Neural progenitor cell (in vitro differentiated cells): ENCODE measurements around the gene MRPS21. TPM values are rescaled to one million over a fixed set of nuclear protein-coding genes. Genes with fewer than 3 reads are reported as not detected.
A peak's percentile ranks its signal among the peaks of the same experiment; 100 is the strongest.

Source experiments
- DNase-seq: peaks from one replicate; pipeline ENCODE4 v3.0.0-alpha.2; 2016; ENCODE audit warnings: low spot score
- H2AFZ ChIP-seq: fragments of 200-600 bp; sonication (generic); replicated peaks from 2 replicates; pipeline ENCODE4 v1.6.1; 2016; ENCODE audit warnings: antibody characterized with exemption
- H3F3A ChIP-seq: fragments of 200-600 bp; sonication (generic); 2 replicates; pipeline ENCODE4 v1.6.1; 2016; ENCODE audit warnings: antibody characterized with exemption, low read depth
- H3K27ac ChIP-seq: fragments of 200-600 bp; sonication (generic); 2 replicates; pipeline ENCODE4 v1.5.1; 2016; ENCODE audit warnings: mild to moderate bottlenecking
- H3K27me3 ChIP-seq: fragments of 200-600 bp; sonication (generic); 2 replicates; pipeline ENCODE4 v1.6.1; 2016; ENCODE audit warnings: mild to moderate bottlenecking, moderate library complexity
- H3K36me3 ChIP-seq: fragments of 200-600 bp; sonication (generic); 2 replicates; pipeline ENCODE4 v1.5.1; 2016
- H3K4me1 ChIP-seq: fragments of 200-600 bp; sonication (generic); 2 replicates; pipeline ENCODE4 v1.6.1; 2016; ENCODE audit warnings: mixed run types
- H3K4me2 ChIP-seq: fragments of 200-600 bp; sonication (generic); 2 replicates; pipeline ENCODE4 v1.6.1; 2016
- H3K4me3 ChIP-seq: fragments of 200-600 bp; sonication (generic); 2 replicates; pipeline ENCODE4 v1.5.1; 2016
- H3K79me2 ChIP-seq: fragments of 200-600 bp; sonication (generic); 2 replicates; pipeline ENCODE4 v1.6.1; 2016; ENCODE audit warnings: low read depth
- H3K9ac ChIP-seq: fragments of 200-600 bp; sonication (generic); 2 replicates; pipeline ENCODE4 v1.6.1; 2016
- H3K9me3 ChIP-seq: fragments of 200-600 bp; sonication (generic); 2 replicates; pipeline ENCODE4 v1.5.1; 2016; ENCODE audit warnings: low read depth
- H4K20me1 ChIP-seq: fragments of 200-600 bp; sonication (generic); 2 replicates; pipeline ENCODE4 v1.6.1; 2016; ENCODE audit warnings: low read depth
- H3K27ac Mint-ChIP-seq: 3 replicates; pipeline ENCODE4 v1.8.0; 2021; ENCODE audit warnings: mixed read lengths
- H3K27me3 Mint-ChIP-seq: 2 replicates; pipeline ENCODE4 v1.8.0; 2022; ENCODE audit warnings: low read depth, mild to moderate bottlenecking, inconsistent platforms, moderate library complexity, mixed read lengths; ENCODE audit not compliant: insufficient read depth
- H3K36me3 Mint-ChIP-seq: 3 replicates; pipeline ENCODE4 v1.8.0; 2021; ENCODE audit warnings: mixed read lengths
- H3K4me1 Mint-ChIP-seq: 3 replicates; pipeline ENCODE4 v1.8.0; 2021; ENCODE audit warnings: mixed read lengths
- H3K4me3 Mint-ChIP-seq: 3 replicates; pipeline ENCODE4 v1.8.0; 2021; ENCODE audit warnings: mild to moderate bottlenecking, moderate library complexity, mixed read lengths
- H3K9me3 Mint-ChIP-seq: 3 replicates; pipeline ENCODE4 v1.8.0; 2020; ENCODE audit warnings: mixed read lengths
- CTCF ChIP-seq: fragments of 200-600 bp; sonication (generic); IDR thresholded peaks from 2 replicates; pipeline ENCODE4 v1.5.1; 2017; ENCODE audit warnings: antibody characterized with exemption, mild to moderate bottlenecking
- EZH2 ChIP-seq: fragments of 200-600 bp; sonication (generic); IDR thresholded peaks from 2 replicates; pipeline ENCODE4 v1.6.1; 2017; ENCODE audit warnings: antibody characterized with exemption, mild to moderate bottlenecking, moderate library complexity
- EZH2phosphoT487 ChIP-seq: fragments of 200-600 bp; sonication (generic); IDR thresholded peaks from 2 replicates; pipeline ENCODE4 v1.6.1; 2017; ENCODE audit warnings: antibody characterized with exemption
- total RNA-seq: library from RNA; depleted of rRNA; stranded (reverse); fragments of >200 nt; gene quantifications from 2 replicates; pipeline ENCODE4 v1.2.3, GENCODE V29; 2015; ENCODE audit warnings: low replicate concordance

The MRPS21 gene
- total RNA-seq, 1 donor from 2014 or later, result 75.1 TPM

DNA sequence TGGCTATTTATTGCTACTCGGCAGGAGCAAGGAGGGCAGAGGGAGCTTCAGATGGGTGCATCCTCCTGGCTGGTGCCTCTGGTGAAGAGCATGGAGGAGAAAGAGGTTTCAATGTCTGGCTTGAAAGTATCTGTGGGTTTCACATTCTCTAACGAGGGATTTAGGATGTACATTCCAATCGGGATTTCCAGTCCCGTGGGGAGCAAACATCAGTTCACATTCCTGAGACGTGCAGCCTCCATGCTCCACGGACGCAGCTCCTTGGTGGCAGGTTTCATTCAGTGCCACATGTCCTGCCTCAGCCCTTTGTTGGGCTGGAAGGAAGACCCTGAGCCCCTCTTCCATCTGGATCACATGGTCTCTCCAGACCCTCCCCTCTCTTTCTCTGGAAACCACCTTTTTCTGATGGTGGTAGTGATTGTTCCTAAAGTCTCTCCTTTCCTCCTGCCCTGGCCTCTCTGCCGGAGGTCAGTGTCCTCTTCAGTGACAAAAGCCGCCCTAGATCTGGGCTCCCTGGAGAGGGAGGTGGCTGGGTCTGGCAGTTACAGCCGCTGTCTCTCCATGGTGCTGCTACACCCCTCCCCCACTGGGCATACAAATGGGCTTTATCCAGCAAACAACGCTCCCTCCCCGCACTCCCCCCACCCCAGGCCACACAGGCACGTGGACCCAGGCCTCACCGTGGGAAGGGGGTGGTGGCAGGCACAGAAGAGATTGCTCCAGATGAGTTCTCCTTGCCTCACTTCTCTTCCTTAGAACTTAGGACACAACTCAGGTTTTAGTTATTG is 36.9 kb upstream of the MRPS21 start:
- peak overlapping the region; percentile 98 for H3K27ac ChIP-seq
- peak overlapping the region; percentile 84 for H3K4me3 ChIP-seq
- peaks cover 23% of the 10 kb centered on the region for H3K4me1 ChIP-seq
- Mint-ChIP-seq H3K27ac (peak overlapping the region; percentile 95), H3K9me3 (no peaks in the 10 kb centered on the region), H3K27me3 (peaks cover 12% of the 10 kb centered on the region), H3K4me1 (peaks cover 54% of the 10 kb centered on the region), H3K36me3 (peaks cover 6% of the 10 kb centered on the region), H3K4me3 (peak overlapping the region; percentile 93)
- H3F3A ChIP-seq, result peaks cover 56% of the 10 kb centered on the region
- H3K36me3 ChIP-seq, result no peaks in the 10 kb centered on the region
- H4K20me1 ChIP-seq, result no peaks in the 10 kb centered on the region
- peak; percentile 84 for DNase-seq
- H3K79me2 ChIP-seq, result peaks cover 44% of the 10 kb centered on the region
- TF ChIP-seq EZH2 (no peak), CTCF (no peak), EZH2phosphoT487 (no peak)
- H3K9ac ChIP-seq, result peak overlapping the region; percentile 67
- no peaks in the 10 kb centered on the region for H3K27me3 ChIP-seq
- H2AFZ ChIP-seq, result no peak overlapping the region
- no peaks in the 10 kb centered on the region for H3K9me3 ChIP-seq
- H3K4me2 ChIP-seq, result peak overlapping the region; percentile 99

DNA sequence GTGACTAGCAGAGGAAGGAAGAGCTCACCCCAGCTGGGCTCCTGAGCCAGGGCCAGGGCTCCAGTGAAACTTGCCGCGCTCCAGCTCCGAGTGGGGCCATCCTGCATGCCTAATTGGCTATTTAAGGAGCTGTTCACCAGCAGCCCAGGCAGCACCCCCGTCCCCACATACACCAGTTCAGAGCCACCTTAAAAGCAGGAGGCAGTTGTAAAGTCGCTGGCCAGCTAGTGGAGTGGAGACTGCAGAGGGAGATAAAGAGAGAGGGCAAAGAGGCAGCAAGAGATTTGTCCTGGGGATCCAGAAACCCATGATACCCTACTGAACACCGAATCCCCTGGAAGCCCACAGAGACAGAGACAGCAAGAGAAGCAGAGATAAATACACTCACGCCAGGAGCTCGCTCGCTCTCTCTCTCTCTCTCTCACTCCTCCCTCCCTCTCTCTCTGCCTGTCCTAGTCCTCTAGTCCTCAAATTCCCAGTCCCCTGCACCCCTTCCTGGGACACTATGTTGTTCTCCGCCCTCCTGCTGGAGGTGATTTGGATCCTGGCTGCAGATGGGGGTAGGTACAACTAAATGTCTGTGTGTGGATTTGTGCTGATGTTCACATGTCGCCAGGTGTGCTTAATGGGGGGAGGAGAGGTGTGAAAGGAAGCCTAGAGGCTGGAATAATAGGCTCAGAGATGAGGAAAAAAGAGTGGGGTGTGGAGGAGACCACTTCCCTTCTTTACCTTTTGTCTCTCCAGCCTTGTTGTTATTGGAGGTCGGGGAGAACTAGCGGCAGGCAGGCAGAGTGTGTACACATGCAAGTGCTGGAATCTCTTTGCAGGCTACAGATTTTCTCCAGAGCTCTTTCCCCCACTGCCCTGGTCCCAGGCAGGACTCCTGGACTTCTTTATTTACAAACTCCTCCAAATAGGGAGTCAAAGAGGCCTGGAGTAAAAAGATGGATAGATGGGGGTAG is 35.8 kb upstream of the MRPS21 start, which contains the start of gene CA14:
Gene CA14, plus strand, starts transcription at position 151 of the 962 bp plus-strand sequence. Its CDS starts 355 bp downstream, at position 506.
- H3K27me3 ChIP-seq, result no peaks in the 10 kb centered on the region
- DNase-seq, result peak; percentile 80
- H3K4me2 ChIP-seq, result peak within 1 kb of the TSS; percentile 99
- H3K4me1 ChIP-seq, result peaks cover 23% of the 10 kb centered on the region
- H3K36me3 Mint-ChIP-seq, result peaks cover 12% of the 10 kb centered on the region
- H3K27ac Mint-ChIP-seq, result peak within 1 kb of the TSS; percentile 95
- peak within 1 kb of the TSS; percentile 98 for H3K27ac ChIP-seq
- H3K4me1 Mint-ChIP-seq, result peaks cover 54% of the 10 kb centered on the region
- no peaks in the 10 kb centered on the region for H3K9me3 ChIP-seq
- no peaks in the 10 kb centered on the region for H3K9me3 Mint-ChIP-seq
- H3K4me3 Mint-ChIP-seq, result peak within 1 kb of the TSS; percentile 93
- peaks cover 48% of the 10 kb centered on the region for H3K79me2 ChIP-seq
- no peaks in the 10 kb centered on the region for H3K36me3 ChIP-seq
- no peak within 1 kb of the TSS for H2AFZ ChIP-seq
- H3F3A ChIP-seq, result peaks cover 62% of the 10 kb centered on the region
- peak within 1 kb of the TSS; percentile 84 for H3K4me3 ChIP-seq
- peaks cover 12% of the 10 kb centered on the region for H3K27me3 Mint-ChIP-seq
- no peak for TF ChIP-seq EZH2
- no peak for TF ChIP-seq EZH2phosphoT487
- no peak for TF ChIP-seq CTCF
- peak within 1 kb of the TSS; percentile 67 for H3K9ac ChIP-seq
- no peaks in the 10 kb centered on the region for H4K20me1 ChIP-seq

- H3K4me2 ChIP-seq, result peak overlapping the region; percentile 99
- no peak overlapping the region for H2AFZ ChIP-seq
- no peaks in the 10 kb centered on the region for H3K36me3 ChIP-seq
- peak overlapping the region; percentile 93 for H3K4me3 Mint-ChIP-seq
- H3K9me3 Mint-ChIP-seq, result no peaks in the 10 kb centered on the region
- no peaks in the 10 kb centered on the region for H3K9me3 ChIP-seq
- peaks cover 12% of the 10 kb centered on the region for H3K36me3 Mint-ChIP-seq
- H3K9ac ChIP-seq, result peak overlapping the region; percentile 67
- H3K27me3 ChIP-seq, result no peaks in the 10 kb centered on the region
- no peak for TF ChIP-seq CTCF
- no peak for TF ChIP-seq EZH2
- TF ChIP-seq EZH2phosphoT487, result no peak
- peak overlapping the region; percentile 84 for H3K4me3 ChIP-seq
- no peak for DNase-seq
- H3F3A ChIP-seq, result peaks cover 68% of the 10 kb centered on the region
- peaks cover 54% of the 10 kb centered on the region for H3K4me1 Mint-ChIP-seq
- no peaks in the 10 kb centered on the region for H4K20me1 ChIP-seq
- H3K79me2 ChIP-seq, result peaks cover 48% of the 10 kb centered on the region
- H3K27ac Mint-ChIP-seq, result peak overlapping the region; percentile 95
- H3K27me3 Mint-ChIP-seq, result peaks cover 9% of the 10 kb centered on the region
- peaks cover 23% of the 10 kb centered on the region for H3K4me1 ChIP-seq
- H3K27ac ChIP-seq, result peak overlapping the region; percentile 83
Observed at GRCh38 chr1:150259217-150259616, 34.4 kb upstream of the MRPS21 start.
